Measurements from ENCODE around the gene FBXO7.

FBXO7 gene

GRCh38 chr22:32492111-32492510, 17.5 kb downstream of the FBXO7 start:
- no peak for DNase-seq

GRCh38 chr22:32493551-32493950, 18.9 kb downstream of the FBXO7 start:
- no peak for DNase-seq

- DNase-seq, result no peak
Observed at GRCh38 chr22:32494971-32495370, 20.4 kb downstream of the FBXO7 start.

- no peak for DNase-seq
Observed at GRCh38 chr22:32499666-32500065, 25.1 kb downstream of the FBXO7 start.

GRCh38 chr22:32501836-32502752, 27.5 kb downstream of the FBXO7 start:
- no peak for DNase-seq

GRCh38 chr22:32509045-32509444, 34.4 kb downstream of the FBXO7 start:
- DNase-seq, result no peak

- DNase-seq, result no peak
Observed at GRCh38 chr22:32511274-32511673, 36.7 kb downstream of the FBXO7 start.

- DNase-seq, result no peak
Observed at GRCh38 chr22:32511776-32512175, 37.2 kb downstream of the FBXO7 start.

- no peak for DNase-seq
Observed at GRCh38 chr22:32512267-32512982, 37.8 kb downstream of the FBXO7 start.

- DNase-seq, result no peak
Observed at GRCh38 chr22:32515084-32515483, 40.5 kb downstream of the FBXO7 start.

- no peak for DNase-seq
Observed at GRCh38 chr22:32517488-32517887, 42.9 kb downstream of the FBXO7 start.

GRCh38 chr22:32517921-32518320, 43.3 kb downstream of the FBXO7 start:
- no peak for DNase-seq

GRCh38 chr22:32518381-32518780, 43.8 kb downstream of the FBXO7 start:
- DNase-seq, result no peak

GRCh38 chr22:32518848-32519247, 44.2 kb downstream of the FBXO7 start:
- DNase-seq, result no peak

- DNase-seq, result no peak
Observed at GRCh38 chr22:32520612-32521011, 46.0 kb downstream of the FBXO7 start.

GRCh38 chr22:32522237-32522636, 47.6 kb downstream of the FBXO7 start:
- no peak for DNase-seq

- no peak for DNase-seq
Observed at GRCh38 chr22:32527756-32528155, 53.1 kb downstream of the FBXO7 start.

GRCh38 chr22:32528316-32528715, 53.7 kb downstream of the FBXO7 start:
- DNase-seq, result no peak

GRCh38 chr22:32528984-32529982, 54.7 kb downstream of the FBXO7 start:
- DNase-seq, result peak; percentile 87

- DNase-seq, result no peak
Observed at GRCh38 chr22:32531228-32531627, 56.6 kb downstream of the FBXO7 start.

- DNase-seq, result peak; percentile 90
Observed at GRCh38 chr22:32531931-32532819, 57.6 kb downstream of the FBXO7 start.

GRCh38 chr22:32532820-32533128, 58.2 kb downstream of the FBXO7 start:
- DNase-seq, result no peak
